Activated CD4-positive, alpha-beta T cell treated with anti-CD3 and anti-CD28 coated beads, Interleukin-2, amount 10 ng/mL, durations not matched to agents 24 days and 14 days (primary cell): ENCODE results near the gene LRRC73. TPM values are rescaled to one million over a fixed set of nuclear protein-coding genes. Genes with fewer than 3 reads are reported as not detected.

ENCODE experiments used
- DNase-seq: peaks from one replicate; pipeline ENCODE4 v3.0.0; 2022
- H3K27ac Mint-ChIP-seq: one replicate; pipeline ENCODE4 v1.8.0; 2022; ENCODE audit warnings: mild to moderate bottlenecking, mixed read lengths
- H3K27me3 Mint-ChIP-seq: one replicate; pipeline ENCODE4 v1.8.0; 2022; ENCODE audit warnings: mixed read lengths
- H3K36me3 Mint-ChIP-seq: one replicate; pipeline ENCODE4 v1.8.0; 2022; ENCODE audit warnings: low read depth, mild to moderate bottlenecking, mixed read lengths
- H3K4me1 Mint-ChIP-seq: one replicate; pipeline ENCODE4 v1.8.0; 2021; ENCODE audit warnings: mixed read lengths
- H3K4me3 Mint-ChIP-seq: one replicate; pipeline ENCODE4 v1.8.0; 2022; ENCODE audit warnings: mild to moderate bottlenecking, moderate library complexity, mixed read lengths
- H3K9me3 Mint-ChIP-seq: one replicate; pipeline ENCODE4 v1.8.0; 2021; ENCODE audit warnings: mixed read lengths
- intact Hi-C: fragments of 100-400 bp; cut with micrococcal nuclease; formaldehyde crosslinking; loops from one replicate; pipeline ENCODE4 v1.15.1; 2023
- total RNA-seq: library from RNA; stranded (reverse); gene quantifications from 2 replicates; pipeline ENCODE4 v1.2.3, GENCODE V29; 2022

Gene LRRC73
- total RNA-seq, 1 donor from 2014 or later, result 0.51 TPM

DNA sequence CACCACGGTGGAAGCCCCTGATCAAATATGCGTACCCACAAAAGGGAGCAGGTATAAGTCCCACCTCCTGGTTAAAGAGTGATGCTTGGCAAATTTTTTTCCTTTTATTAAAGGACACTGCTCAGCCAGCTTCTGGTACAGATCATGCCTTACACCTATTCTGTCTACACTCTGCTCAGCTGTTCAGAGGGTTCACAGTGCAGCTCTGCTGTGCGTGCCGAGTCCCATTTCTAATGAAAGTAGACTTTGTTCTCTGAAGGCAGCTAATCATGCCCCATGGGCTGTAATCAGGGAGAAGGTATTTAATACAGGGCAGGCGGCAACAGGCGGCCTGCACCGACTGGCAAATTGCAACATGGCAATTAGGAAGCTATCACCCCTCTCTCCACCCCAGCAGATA, 16.3 kb downstream of the LRRC73 start:
- no peaks in the 10 kb centered on the region for H3K27me3 Mint-ChIP-seq
- no peak for DNase-seq
- H3K9me3 Mint-ChIP-seq, result no peaks in the 10 kb centered on the region
- intact Hi-C loops, result no loop called here
- peaks cover 16% of the 10 kb centered on the region for H3K4me1 Mint-ChIP-seq
- H3K4me3 Mint-ChIP-seq, result no peak overlapping the region
- peaks cover 3% of the 10 kb centered on the region for H3K36me3 Mint-ChIP-seq
- no peak overlapping the region for H3K27ac Mint-ChIP-seq

GRCh38 chr6:43493230-43493629, 16.9 kb downstream of the LRRC73 start:
- no peak for DNase-seq

GRCh38 chr6:43492673-43493072, 17.5 kb downstream of the LRRC73 start:
- H3K4me1 Mint-ChIP-seq, result peaks cover 16% of the 10 kb centered on the region
- no peak overlapping the region for H3K4me3 Mint-ChIP-seq
- H3K27ac Mint-ChIP-seq, result no peak overlapping the region

More at GRCh38 chr6:43493230-43493629, 16.9 kb downstream of the LRRC73 start:
- Mint-ChIP-seq H3K4me3 (no peak overlapping the region), H3K4me1 (peaks cover 16% of the 10 kb centered on the region), H3K36me3 (peaks cover 3% of the 10 kb centered on the region), H3K27me3 (no peaks in the 10 kb centered on the region), H3K27ac (no peak overlapping the region), H3K9me3 (no peaks in the 10 kb centered on the region)
- intact Hi-C loops, result no loop called here

GRCh38 chr6:43491750-43492661, 18.1 kb downstream of the LRRC73 start:
- Mint-ChIP-seq H3K4me3 (no peak overlapping the region), H3K4me1 (peaks cover 16% of the 10 kb centered on the region), H3K36me3 (peaks cover 3% of the 10 kb centered on the region), H3K27me3 (no peaks in the 10 kb centered on the region), H3K9me3 (no peaks in the 10 kb centered on the region), H3K27ac (no peak overlapping the region)
- DNase-seq, result no peak
- intact Hi-C loops, result no loop called here

More at GRCh38 chr6:43492673-43493072, 17.5 kb downstream of the LRRC73 start:
- DNase-seq, result no peak
- Mint-ChIP-seq H3K36me3 (peaks cover 3% of the 10 kb centered on the region), H3K9me3 (no peaks in the 10 kb centered on the region), H3K27me3 (no peaks in the 10 kb centered on the region)
- intact Hi-C loops, result no loop called here

GRCh38 chr6:43490523-43490939, 19.6 kb downstream of the LRRC73 start:
- H3K36me3 Mint-ChIP-seq, result peaks cover 2% of the 10 kb centered on the region
- H3K9me3 Mint-ChIP-seq, result no peaks in the 10 kb centered on the region
- H3K4me3 Mint-ChIP-seq, result no peak overlapping the region
- intact Hi-C loops, result no loop called here
- no peaks in the 10 kb centered on the region for H3K27me3 Mint-ChIP-seq
- no peak for DNase-seq
- H3K4me1 Mint-ChIP-seq, result peaks cover 16% of the 10 kb centered on the region
- no peak overlapping the region for H3K27ac Mint-ChIP-seq

- peaks cover 4% of the 10 kb centered on the region for H3K36me3 Mint-ChIP-seq
- H3K4me1 Mint-ChIP-seq, result peaks cover 8% of the 10 kb centered on the region
- intact Hi-C loops, result no loop called here
- H3K27ac Mint-ChIP-seq, result no peak overlapping the region
- DNase-seq, result no peak
- H3K9me3 Mint-ChIP-seq, result no peaks in the 10 kb centered on the region
- no peak overlapping the region for H3K4me3 Mint-ChIP-seq
- no peaks in the 10 kb centered on the region for H3K27me3 Mint-ChIP-seq
These were observed 20.7 kb downstream of the LRRC73 start for GRCh38 chr6:43489277-43490072.

DNA sequence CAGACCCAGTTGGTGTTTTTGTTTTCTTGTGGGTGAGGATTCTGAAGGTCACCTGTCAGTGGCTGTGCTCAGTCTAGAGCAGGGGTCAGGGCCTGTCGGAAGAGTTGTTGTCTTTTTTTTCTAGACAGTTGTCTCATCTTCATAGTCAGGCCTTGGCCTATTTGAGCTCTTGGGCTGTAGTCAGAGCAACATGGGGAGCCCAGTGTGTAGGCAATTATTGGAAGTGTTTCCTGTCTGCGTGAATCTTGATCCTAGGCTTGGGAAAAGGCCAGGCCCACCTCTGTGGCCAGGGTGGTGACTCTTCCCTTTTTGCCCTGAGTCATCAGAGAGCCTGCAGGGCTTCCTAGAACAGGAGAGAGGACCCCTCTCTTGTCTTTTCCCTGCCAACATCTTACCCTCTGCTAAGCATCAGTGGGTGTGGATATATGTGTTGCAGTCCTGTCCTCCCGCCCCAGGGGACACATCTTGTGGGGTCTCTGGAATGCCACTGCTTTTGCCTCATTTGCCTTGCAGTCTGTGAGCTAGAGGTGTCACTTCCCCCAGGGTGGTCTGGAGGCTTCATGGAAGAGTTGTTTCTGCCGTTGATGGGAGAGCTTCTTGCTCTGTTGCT, 21.4 kb downstream of the LRRC73 start:
- no peak overlapping the region for H3K27ac Mint-ChIP-seq
- peaks cover 3% of the 10 kb centered on the region for H3K36me3 Mint-ChIP-seq
- no peak for DNase-seq
- H3K27me3 Mint-ChIP-seq, result no peaks in the 10 kb centered on the region
- intact Hi-C loops, result no loop called here
- H3K4me1 Mint-ChIP-seq, result peaks cover 6% of the 10 kb centered on the region
- no peaks in the 10 kb centered on the region for H3K9me3 Mint-ChIP-seq
- H3K4me3 Mint-ChIP-seq, result no peak overlapping the region

- H3K4me3 Mint-ChIP-seq, result no peak overlapping the region
- H3K27ac Mint-ChIP-seq, result no peak overlapping the region
These were observed 28.4 kb downstream of the LRRC73 start for GRCh38 chr6:43481591-43482236.

DNA sequence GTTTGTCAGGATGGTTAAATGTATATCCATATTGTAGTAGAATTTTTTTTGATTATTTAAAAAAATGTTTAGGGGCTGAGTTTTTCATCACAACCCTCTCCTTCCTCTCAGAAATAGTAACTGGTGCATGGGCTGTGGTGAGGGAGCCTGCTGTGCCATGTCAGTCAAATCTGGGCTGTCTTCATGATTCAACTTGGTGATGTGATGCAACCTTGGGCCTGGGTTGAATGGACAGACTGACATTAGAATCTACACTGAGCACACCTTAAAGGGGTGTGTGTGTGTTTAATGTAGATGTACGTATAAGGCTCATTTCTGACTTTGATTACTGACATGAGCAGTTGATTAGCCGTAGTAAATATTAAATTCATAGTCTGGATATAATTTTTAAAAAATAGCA, 29.1 kb downstream of the LRRC73 start:
- DNase-seq, result no peak
- Mint-ChIP-seq H3K36me3 (peaks cover 19% of the 10 kb centered on the region), H3K9me3 (no peaks in the 10 kb centered on the region), H3K4me3 (no peak overlapping the region), H3K27me3 (no peaks in the 10 kb centered on the region), H3K27ac (no peak overlapping the region), H3K4me1 (peaks cover 39% of the 10 kb centered on the region)
- intact Hi-C loops, result no loop called here

More at GRCh38 chr6:43481591-43482236, 28.4 kb downstream of the LRRC73 start:
- peaks cover 37% of the 10 kb centered on the region for H3K4me1 Mint-ChIP-seq
- intact Hi-C loops, result no loop called here
- no peaks in the 10 kb centered on the region for H3K27me3 Mint-ChIP-seq
- peaks cover 19% of the 10 kb centered on the region for H3K36me3 Mint-ChIP-seq
- DNase-seq, result no peak
- H3K9me3 Mint-ChIP-seq, result no peaks in the 10 kb centered on the region

- H3K9me3 Mint-ChIP-seq, result no peaks in the 10 kb centered on the region
- H3K4me3 Mint-ChIP-seq, result peak overlapping the region; percentile 100
- peaks cover 35% of the 10 kb centered on the region for H3K4me1 Mint-ChIP-seq
- H3K36me3 Mint-ChIP-seq, result peaks cover 11% of the 10 kb centered on the region
- intact Hi-C loops, result loop anchor here (5.0 kb wide), 1 partner anchor 306 kb away; the partner anchor contains the start of gene SRF
- no peaks in the 10 kb centered on the region for H3K27me3 Mint-ChIP-seq
- H3K27ac Mint-ChIP-seq, result peak overlapping the region; percentile 98
- DNase-seq, result peak; percentile 71
These were observed 32.2 kb downstream of the LRRC73 start for GRCh38 chr6:43478008-43478372.

DNA sequence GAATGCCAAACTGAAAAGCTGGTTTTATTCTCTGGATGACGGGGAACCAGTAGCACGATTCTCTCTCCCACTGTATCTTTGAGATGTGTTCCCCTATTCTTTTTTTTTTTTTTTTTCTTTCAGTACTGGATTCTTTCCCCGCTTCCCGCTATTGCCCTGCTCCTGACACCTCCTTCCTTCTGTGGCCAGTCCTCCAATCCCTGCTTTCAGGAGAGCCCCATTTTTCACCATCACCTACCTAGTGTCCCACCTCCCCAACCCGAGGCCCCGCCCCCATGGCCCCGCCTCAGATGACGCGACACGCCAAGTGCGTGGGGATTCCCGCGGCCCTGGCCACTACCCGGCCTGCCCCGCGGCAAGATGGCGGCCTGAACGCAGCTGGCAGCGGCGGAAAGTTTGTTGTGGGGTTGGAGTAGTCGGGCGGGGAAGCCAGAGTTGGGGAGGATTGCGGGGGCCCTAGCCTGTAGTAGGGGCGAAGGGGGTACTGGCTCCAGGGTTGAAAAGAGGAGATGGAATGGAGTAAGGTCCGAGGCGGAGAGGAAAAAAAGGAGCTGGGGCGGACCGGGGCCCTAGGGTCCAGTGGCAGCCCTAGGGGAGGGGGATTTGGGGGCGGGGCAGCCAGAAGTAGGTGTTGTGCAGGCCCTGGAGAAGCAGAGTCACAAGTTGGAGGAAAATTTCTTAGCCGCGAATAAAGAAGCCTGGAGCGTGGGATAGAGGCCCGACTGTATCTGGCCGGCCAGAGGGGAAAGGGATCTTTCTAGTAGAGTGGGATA, 32.7 kb downstream of the LRRC73 start, which contains the start of gene TJAP1:
TJAP1 (plus strand) TSS at position 336 of the 773 bp plus-strand sequence. CDS start 21,432 bp downstream, outside the sequence.
- peaks cover 35% of the 10 kb centered on the region for H3K4me1 Mint-ChIP-seq
- peak; percentile 99 for DNase-seq
- intact Hi-C loops, result loop anchor here (1.0 to 5.0 kb wide), 2 partner anchors 50 to 305 kb away; partner anchors contain the start of genes ABCC10 and SRF
- peak within 1 kb of the TSS; percentile 98 for H3K27ac Mint-ChIP-seq
- H3K36me3 Mint-ChIP-seq, result peaks cover 10% of the 10 kb centered on the region
- peak within 1 kb of the TSS; percentile 100 for H3K4me3 Mint-ChIP-seq
- H3K9me3 Mint-ChIP-seq, result no peaks in the 10 kb centered on the region
- H3K27me3 Mint-ChIP-seq, result no peaks in the 10 kb centered on the region

DNA sequence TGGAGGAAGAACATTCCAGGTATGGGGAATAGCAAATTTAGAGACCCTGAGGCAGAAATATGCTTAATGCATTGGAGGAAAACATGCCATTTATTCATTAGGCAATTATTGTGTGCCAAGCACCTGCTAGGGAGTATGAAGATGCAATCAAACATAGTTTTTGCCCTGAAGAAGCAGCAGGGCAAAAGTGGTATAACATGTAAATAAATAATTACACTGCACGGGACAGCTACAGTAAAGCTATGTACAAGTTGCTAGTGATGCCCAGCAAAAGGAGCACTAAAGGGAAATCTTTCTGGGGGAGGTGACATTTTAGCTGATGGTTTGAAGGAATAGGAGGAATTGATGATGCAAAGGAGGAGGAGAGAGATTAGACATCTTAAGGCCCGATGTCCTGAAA, 33.4 kb downstream of the LRRC73 start:
- intact Hi-C loops, result loop anchor here (1.0 to 5.0 kb wide), 2 partner anchors 49 to 304 kb away; partner anchors contain the start of genes ABCC10 and SRF

More for the DNA sequence above, 33.4 kb downstream of the LRRC73 start:
- Mint-ChIP-seq H3K4me3 (peak overlapping the region; percentile 100), H3K36me3 (peaks cover 7% of the 10 kb centered on the region), H3K27me3 (no peaks in the 10 kb centered on the region), H3K4me1 (peaks cover 32% of the 10 kb centered on the region), H3K27ac (peak overlapping the region; percentile 41), H3K9me3 (no peaks in the 10 kb centered on the region)
- DNase-seq, result no peak
